NOMO-1 treated with dmso at 0.1 percent for 144 hours (cell line): ENCODE results near the gene SETDB2.

ENCODE experiments used
- DNase-seq: peaks from one replicate; lab custom pipeline; 2025; ENCODE audit not compliant: unreplicated experiment; lab: John Stamatoyannopoulos, UW

SETDB2 gene

GRCh38 chr13:49443704-49444523, at the start of gene SETDB2, which contains the start of gene CAB39L:
Gene SETDB2 (plus strand): TSS chr13:49444274. CDS start chr13:49451894, 7,620 bp downstream.
Gene CAB39L (minus strand): TSS chr13:49444064. CDS start chr13:49382910, 61,154 bp downstream.
- DNase-seq: peak; percentile 99

- no peak for DNase-seq
Measured at GRCh38 chr13:49395451-49395865, 48.6 kb upstream of the SETDB2 start.

GRCh38 chr13:49395878-49396380, 48.1 kb upstream of the SETDB2 start:
- DNase-seq: no peak

GRCh38 chr13:49399801-49400472, 44.1 kb upstream of the SETDB2 start:
- DNase-seq: no peak

GRCh38 chr13:49400755-49401659, 43.1 kb upstream of the SETDB2 start:
- DNase-seq: peak; percentile 50

GRCh38 chr13:49403996-49404702, 39.9 kb upstream of the SETDB2 start:
- DNase-seq: no peak

GRCh38 chr13:49404703-49405020, 39.4 kb upstream of the SETDB2 start:
- no peak for DNase-seq

- no peak for DNase-seq
Measured at GRCh38 chr13:49407068-49407467, 37.0 kb upstream of the SETDB2 start.

GRCh38 chr13:49407936-49408335, 36.1 kb upstream of the SETDB2 start:
- DNase-seq: no peak

- DNase-seq: no peak
Measured at GRCh38 chr13:49409008-49409407, 35.1 kb upstream of the SETDB2 start.

GRCh38 chr13:49410006-49410405, 34.1 kb upstream of the SETDB2 start:
- no peak for DNase-seq

GRCh38 chr13:49410477-49410876, 33.6 kb upstream of the SETDB2 start:
- DNase-seq: no peak

- DNase-seq: no peak
Measured at GRCh38 chr13:49411353-49411752, 32.7 kb upstream of the SETDB2 start.

- no peak for DNase-seq
Measured at GRCh38 chr13:49412749-49413148, 31.3 kb upstream of the SETDB2 start.

GRCh38 chr13:49417161-49417560, 26.9 kb upstream of the SETDB2 start:
- DNase-seq: no peak

GRCh38 chr13:49418206-49418605, 25.9 kb upstream of the SETDB2 start:
- DNase-seq: peak; percentile 62

- no peak for DNase-seq
Measured at GRCh38 chr13:49419276-49419675, 24.8 kb upstream of the SETDB2 start.

- DNase-seq: no peak
Measured at GRCh38 chr13:49421391-49421790, 22.7 kb upstream of the SETDB2 start.

GRCh38 chr13:49424011-49424560, 20.0 kb upstream of the SETDB2 start:
- peak; percentile 63 for DNase-seq

- DNase-seq: no peak
Measured at GRCh38 chr13:49428041-49428763, 15.9 kb upstream of the SETDB2 start.
